GM19467 (cell line): Measurements from ENCODE around the gene CORO1A.
"Not testable (repeated sequence)": the region's sequence is repeated elsewhere in the genome, so short reads cannot be mapped to it uniquely, and the experiment has no call there.

Experiments used
- ATAC-seq: cut with Tn5 transposase; IDR thresholded peaks from one replicate; pipeline ENCODE4 v1.9.1; 2021; ENCODE audit warnings: mild to moderate bottlenecking, moderate library complexity; ENCODE audit not compliant: unreplicated experiment

CORO1A gene

DNA sequence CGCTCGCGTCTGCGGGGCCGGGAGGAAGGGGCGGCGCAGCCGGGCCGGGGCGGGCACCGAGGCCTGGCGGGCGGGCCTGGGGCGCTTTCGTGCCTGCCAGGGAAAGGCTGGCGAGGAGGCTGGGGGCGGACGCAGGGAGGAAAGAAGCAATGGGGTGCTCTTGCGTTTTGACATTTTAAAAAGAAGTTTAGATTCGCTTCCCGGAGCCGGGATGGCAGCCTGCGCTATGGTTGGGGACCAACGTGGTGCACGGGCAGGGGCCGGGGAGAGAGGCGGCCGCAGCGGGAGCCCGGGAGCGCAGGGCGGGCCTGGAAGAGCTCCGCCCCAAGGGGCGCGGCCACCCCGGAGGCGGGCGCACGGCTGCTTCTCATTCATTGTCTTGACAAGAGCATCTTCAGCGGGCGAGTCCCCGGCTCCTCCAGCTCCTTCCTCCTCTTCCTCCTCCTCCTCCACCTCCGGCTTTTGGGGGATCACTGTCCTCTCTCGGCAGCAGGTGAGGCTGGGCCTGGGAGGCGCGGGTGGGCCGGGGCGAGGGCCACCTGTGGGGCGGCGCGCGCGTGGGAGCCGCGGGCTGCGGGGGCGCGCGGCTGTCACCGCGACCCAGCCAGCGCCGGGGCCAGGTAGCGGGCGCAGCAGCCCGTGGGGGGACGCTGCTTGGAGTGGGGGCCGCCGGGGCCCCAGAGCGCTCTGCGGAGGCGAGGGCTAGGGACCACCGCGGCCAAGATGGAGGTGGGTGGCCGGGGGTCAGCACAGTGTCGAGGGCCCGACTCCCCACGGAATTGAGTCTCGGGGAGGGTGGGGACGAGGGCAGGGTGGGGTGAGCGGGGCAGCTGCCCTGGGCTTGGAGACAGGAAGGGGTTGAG, at the start of gene CORO1A:
CORO1A (plus strand) TSS at position 370 of the 863 bp plus-strand sequence. CDS start 1,608 bp downstream, outside the sequence.
- peak; percentile 43 for ATAC-seq

DNA sequence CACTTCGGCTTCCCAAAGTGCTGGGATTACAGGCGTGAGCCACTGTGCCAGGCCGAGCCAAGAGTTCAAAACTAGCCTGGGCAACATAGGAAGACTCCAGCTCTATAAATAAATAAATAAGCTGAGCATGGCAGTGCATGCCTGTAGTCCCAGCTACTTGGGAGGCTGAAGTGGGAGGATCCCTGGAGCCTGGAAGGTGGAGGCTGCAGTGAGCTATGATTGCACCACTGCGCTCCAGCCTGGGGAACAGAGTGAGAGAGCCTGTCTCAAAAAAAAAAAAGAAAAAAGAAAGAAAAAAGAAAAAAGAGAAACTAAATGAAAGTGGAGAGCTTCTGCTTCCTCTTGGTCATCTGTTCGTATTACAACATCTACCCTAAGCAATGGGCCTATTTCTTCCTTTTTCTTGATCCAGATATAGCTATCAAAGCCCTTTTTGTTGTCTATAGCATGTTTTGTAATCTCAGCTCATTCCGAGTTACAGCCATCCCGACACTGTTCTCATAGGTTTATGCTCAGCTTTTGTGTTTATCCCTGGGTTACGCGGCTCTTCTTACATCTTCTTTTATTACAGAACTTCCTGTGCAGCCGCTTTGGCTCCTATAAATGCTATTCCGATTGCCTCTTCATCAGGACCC, 46.3 kb upstream of the CORO1A start:
- no peak for ATAC-seq

DNA sequence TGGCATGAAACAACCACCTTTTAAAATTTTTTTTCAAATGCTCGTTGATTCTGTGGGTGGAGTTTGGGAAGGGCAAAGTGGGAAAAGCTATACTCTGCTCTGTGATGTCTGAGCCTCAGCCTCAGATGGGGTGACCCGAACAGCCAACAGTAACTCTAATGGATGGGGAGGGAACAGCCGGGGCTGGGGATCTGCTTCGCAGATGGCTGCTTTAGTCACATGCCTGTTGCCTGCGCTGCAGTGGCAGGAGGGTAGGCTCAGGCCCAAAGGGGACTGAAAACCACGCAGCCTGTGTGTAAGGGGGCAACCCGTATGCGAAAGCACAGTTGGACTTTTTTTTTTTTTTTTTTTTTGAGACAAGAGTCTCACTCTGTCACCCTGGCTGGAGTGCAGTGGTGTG, 45.5 kb upstream of the CORO1A start:
- ATAC-seq, result no peak

DNA sequence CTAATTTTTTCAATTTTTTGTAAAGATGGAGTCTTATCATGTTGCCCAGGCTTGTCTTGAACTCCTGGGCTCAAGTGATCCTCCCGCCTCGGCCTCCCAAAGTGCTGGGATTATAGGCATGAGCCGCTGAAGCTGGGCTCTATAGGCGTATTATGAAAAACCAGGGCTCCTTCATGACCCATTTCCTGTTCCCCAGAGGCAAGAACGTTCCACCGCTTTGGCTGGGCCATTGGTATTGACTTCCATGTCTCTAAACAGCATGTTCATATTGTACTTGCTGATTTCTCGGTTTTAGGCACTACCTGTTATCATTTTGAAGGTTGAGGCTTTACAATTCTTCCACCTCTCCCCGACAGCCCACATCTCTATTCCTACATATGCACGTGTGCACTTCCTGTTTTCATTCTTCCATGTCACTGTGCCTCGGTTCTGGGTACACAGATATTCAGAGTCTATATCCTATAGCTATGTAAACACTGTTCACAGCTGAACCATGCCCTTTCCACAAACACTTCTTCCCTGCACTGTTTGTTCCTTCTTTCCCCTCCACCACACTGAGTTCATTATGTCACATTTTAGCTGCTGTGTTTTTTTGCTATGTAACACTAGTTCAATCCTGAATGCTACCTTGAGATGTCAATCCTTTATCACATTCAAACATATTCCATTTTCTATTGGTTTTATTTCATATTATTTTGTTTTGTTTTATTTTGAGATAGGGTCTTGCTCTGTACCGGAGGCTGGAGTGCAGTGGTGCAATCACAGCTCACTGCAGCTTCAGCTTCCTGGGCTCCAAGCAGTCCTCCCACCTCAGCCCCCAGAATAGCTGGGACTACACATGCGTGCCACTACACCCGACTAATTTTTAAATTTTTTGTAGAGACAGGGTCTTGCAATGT, 43.6 kb upstream of the CORO1A start:
- ATAC-seq, result no peak

DNA sequence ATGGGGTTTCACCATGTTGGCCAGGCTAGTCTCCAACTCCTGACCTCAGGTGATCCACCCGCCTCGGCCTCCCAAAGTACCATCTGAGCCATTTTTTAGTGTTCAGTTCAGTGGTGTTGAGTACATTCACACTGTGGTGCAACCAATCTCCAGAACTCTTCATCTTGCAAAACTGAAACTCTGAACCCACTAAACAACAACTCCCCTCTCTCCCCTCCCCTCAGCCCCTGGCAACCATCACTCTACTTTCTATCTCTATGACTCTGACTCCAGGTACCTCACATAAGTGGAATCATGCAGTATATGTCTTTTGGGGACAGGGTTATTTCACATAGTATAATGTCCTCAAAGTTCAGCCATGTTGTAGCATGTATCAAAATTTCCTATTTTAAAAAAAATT, 41.7 kb upstream of the CORO1A start:
- ATAC-seq, result no peak

DNA sequence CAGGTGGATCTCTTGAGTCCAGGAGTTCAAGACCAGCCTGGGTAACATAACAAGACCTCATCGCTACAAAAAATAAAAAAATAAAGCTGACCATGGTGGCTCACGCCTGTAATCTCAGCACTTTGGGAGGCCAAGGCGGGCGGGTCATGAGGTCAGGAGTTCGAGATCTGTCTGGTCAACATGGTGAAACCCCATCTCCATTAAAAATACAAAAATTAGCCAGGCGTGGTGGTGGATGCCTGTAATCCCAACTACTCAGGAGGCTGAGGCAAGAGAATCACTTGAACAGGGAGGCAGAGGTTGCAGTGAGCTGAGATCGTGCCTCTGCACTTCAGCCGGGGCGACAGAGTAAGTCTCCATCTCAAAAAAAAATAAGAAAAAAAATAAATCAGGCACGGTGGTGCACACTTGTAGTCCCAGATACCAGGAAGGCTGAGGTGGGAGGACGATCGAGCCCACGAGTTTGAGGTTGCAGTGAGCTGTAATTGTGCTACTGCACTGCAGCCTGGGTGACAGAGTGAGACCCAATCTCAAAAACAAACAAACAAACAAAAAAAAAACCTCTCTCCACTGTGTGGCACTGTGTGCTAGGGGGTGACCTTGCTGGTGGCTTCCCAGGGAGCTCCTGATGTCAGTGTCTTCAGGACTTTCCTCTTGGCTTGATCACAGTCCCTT, 40.6 kb upstream of the CORO1A start:
- no peak for ATAC-seq

DNA sequence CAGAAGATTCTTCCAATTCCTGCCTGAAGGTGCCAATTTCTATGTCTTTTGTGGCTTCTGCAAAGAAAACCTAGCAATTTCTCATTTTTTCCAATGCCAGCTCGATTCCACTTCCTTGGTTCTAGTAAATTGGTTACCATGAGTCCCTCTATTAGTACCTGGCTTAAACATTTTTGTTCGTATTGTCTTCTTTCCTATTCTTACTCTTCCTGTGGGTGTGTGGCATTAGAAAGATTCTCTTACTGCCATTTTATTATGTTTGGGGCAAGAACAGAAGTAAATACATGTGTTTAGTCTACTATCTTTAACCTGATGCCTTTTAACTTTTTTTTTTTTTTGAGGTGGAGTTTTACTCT, 40.1 kb upstream of the CORO1A start:
- ATAC-seq, result no peak

DNA sequence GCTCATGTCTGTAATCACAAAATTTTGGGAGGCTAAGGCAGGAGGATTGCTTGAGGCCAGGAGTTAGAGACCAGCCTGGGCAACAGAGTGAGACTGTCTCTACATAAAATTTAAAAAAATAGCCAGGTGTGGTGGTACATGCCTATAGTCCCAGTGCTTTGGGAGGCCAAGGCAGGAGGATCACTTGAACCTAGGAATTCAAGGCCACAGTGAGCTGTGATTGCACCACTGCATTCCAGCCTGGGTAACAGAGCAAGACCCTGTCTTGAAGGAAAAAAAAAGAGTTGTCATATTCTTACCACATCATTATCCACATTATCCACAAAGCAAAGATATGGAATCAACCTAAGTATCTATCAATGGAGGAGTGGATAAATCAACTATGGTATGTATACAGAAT, 39.4 kb upstream of the CORO1A start:
- ATAC-seq, result no peak

DNA sequence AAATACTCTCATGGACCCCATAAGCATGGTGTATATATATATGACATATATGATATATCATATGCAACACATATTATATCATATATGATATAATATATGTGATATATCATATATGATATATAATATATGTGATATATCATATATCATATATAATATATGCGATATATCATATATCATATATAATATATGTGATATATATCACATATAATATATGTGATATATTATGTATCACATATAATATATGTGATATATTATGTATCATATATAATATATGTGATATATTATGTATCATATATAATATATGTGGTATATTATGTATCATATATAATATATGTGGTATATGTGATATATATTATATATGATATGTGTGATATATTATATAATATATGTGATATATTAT, 38.5 kb upstream of the CORO1A start:
- no peak for ATAC-seq

DNA sequence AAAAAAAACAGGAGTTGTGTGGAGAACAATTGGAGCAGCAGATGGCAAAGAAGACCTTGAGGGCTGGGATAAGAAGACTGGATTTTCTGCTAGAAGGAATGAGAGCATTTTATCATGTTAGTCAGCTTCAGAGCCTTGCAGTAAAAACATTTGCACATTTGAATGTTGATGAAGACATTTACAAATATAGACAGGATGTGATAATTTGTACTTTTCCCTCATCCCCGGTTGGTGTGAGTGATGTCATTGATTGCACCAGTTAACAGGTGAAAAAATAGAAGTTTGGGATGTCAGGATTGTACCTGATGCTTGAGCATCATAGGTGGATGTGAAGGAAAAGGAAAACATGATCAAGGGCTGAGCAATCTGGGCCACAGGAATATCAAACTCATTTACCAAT, 37.7 kb upstream of the CORO1A start:
- no peak for ATAC-seq

DNA sequence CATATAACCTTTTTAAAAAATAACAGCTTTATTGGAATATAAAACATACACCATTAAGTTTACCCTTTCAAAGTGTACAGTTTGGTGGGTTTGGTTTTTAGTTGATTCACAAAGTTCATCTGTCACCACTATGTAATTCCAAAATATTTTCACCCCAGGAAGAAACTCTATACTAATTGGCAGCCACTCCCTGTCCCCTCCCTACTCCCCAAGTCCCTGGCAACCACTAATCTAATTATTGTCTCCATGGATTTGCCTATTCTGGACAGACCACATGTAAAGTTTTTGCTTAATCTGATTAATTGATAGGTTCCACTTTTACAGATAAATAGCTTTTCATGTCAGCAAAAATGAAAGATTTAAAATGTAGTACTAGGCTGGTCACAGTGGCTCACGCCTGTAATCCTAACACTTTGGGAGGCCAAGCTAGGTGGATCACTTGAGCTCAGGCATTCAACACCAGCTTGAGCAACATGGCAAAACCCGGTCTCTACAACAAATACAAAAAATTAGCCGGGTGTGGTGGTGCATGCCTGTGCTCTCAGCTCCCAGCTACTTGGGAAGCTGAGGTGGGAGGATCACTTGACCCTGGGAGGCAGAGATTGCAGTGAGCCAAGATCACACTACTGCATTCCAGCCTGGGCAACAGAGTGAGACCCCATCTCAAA, 35.4 kb upstream of the CORO1A start:
- ATAC-seq, result no peak

DNA sequence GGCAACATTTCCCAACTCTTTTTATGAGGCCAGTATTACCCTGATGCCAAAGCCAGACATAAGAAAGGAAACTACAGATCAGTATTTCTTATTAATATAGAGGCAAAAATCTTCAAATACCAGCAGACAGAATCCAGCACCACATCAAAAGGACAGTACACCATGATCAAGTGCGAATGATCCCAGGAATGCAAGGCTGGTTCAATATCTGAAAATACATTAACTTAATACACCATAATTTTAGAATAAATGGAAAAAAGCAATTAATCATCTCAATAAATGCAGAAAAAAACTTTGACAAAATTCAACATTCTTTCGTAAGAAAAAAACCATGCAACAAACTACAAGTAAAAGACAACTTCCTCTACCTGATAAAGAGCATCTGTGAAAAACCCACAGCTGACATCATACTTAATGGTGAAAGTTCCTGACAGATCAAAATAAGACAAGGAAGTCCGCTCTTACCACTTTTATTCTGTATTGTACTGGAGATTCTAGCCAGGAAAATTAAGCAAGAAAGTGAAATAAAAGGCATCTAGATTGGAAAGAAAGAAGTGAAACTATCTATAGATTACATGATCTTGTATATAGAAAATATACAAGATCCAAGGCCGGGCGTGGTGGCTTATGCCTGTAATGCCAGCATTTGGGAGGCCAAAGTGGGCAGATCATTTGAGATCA, 34.0 kb upstream of the CORO1A start:
- ATAC-seq, result no peak

DNA sequence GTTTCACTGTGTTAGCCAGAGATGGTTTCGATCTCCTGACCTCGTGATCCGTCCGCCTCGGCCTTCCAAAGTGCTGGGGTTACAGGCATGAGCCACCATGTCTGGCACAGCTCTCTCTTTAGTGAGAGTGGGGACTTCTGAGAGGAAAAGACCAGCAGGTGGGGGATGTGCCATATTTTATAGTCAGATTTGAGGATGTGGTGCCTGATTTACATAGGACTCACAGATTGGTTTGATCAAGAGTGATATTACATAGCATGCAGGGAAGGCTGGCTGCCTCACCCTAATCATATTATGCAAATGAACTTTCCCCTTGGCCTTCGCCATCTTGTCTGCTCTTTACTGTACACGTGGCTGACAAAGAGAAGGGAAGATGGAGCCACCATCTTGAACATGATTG, 32.3 kb upstream of the CORO1A start:
- ATAC-seq, result no peak

DNA sequence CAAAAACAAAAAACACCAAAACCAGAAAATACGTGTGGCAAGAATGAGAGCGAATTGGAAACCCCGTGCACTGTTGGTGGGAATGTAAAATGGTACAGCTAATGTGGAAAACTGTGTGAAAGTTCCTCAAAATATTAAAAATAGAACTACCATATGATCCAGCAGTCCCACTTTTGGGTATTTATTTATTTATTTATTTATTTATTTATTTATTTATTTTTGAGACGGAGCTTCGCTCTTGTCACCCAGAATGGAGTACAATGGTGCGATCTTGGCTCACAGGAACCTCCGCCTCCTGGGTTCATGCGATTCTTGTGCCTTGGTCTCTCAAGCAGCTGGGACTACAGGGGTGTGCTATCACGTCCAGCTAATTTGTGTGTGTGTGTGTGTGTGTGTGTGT, 30.9 kb upstream of the CORO1A start:
- ATAC-seq, result no peak

DNA sequence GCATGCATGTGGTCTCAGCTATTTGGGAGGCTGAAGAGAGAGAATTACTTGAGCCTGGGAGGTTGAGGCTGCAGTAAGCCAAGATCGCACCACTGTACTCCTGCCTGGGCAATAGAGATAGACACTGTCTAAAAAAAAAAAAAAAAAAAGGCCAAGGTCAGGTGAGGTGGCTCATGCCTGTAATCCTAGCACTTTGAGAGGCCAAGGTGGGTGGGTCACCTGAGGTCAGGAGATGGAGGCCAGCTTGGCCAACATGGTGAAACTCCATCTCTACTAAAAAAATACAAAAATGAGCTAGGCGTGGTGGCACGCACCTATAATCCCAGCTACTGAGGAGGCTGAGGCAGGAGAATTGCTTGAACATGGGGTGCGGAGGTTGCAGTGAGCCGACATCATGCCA, 28.2 kb upstream of the CORO1A start:
- no peak for ATAC-seq

DNA sequence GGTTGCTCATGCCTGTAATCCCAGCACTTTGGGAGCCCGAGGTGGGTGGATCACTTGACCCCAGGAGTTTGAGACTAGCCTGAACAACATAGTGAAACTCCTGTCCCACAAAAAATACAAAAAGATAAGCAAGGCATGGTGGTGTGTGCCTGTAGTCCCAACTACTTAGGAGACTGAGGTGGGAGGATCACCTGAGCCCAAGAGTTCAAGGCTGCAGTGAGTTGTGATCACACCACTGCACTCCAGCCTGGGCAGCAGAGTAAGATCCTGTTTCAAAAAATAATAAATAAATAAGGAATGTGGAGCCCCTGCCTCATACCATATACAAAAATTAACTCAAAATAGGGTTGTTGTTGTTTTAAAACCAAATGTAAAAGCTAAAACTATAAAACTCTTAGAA, 26.2 kb upstream of the CORO1A start:
- no peak for ATAC-seq

DNA sequence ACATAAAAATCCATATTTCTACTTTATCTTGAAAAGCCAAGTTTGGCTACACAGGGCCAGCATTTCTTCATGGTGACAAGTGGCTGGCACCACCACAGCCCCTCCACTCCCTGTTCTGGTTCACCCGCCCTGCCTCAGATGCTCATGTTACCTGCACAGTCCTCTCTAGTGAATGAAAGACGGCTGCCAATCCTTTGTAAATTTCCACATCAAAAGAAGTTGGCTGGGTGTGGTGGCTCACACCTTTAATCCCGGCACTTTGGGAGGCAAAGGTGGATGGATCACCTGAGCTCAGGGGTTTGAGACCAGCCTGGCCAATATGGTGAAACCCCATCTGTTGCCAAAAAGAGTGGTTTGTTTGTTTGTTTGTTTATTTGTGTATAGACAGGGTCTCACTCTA, 19.9 kb upstream of the CORO1A start:
- ATAC-seq, result no peak

DNA sequence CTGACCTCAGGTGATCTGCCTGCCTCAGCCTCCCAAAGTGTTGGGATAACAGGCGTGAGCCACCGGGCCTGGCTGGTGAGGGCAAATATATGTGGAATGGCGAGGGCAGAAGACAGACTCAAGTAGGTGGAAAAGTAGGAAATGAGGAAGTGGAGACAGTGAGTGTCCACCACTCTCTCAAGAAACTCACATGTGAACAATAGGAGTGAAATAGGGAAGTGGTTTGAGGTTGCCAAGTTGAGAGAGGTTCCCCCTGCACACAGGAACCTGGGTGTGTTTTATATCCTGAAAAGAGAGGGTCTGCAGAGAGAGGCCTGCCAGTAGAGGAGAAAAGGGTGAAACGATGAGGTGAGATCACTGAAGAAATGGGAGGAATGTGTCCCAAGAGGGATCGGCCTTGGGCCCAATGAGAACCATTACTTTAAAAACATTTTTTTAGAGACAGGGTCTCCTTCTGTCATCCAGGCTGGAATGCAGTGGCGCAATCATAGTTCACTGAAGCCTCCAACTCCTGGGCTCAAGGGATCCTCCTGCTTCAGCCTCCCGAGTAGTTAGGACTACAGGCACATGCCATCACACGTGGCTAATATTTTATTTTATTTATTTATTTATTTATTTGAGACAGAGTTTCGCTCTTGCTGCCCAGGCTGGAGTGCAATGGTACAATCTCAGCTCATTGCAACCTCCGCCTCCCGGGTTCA, 17.1 kb upstream of the CORO1A start:
- no peak for ATAC-seq

DNA sequence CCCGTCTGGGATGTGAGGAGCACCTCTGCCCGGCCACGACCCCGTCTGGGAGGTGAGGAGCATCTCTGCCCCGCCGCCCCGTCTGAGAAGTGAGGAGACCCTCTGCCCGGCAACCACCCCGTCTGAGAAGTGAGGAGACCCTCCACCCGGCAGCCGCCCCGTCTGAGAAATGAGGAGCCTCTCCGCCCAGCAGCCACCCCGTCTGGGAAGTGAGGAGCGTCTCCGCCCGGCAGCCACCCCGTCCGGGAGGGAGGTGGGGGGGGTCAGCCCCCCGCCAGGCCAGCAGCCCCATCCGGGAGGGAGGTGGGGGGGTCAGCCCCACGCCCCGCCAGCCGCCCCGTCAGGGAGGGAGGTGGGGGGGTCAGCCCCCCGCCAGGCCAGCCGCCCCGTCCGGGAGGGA, 14.7 kb upstream of the CORO1A start:
- not testable (repeated sequence) for ATAC-seq
